Loucy (cell line): ENCODE data around the gene ZC3HAV1L.
"Not testable (repeated sequence)": the region's sequence is repeated elsewhere in the genome, so short reads cannot be mapped to it uniquely, and the experiment has no call there.

Experiments
- H2AFZ ChIP-seq: fragments of 200-600 bp; sonication (generic); 2 replicates; pipeline ENCODE4 v1.6.0; 2016; ENCODE audit warnings: antibody characterized with exemption, mild to moderate bottlenecking, low read length, moderate library complexity
- H3F3A ChIP-seq: fragments of 200-600 bp; 2 replicates; pipeline ENCODE4 v1.6.0; 2016; ENCODE audit warnings: antibody characterized with exemption, low read depth, mild to moderate bottlenecking
- H3K27me3 ChIP-seq: fragments of 200-600 bp; sonication (generic); 2 replicates; pipeline ENCODE4 v1.6.1; 2014; ENCODE audit warnings: low read length, mild to moderate bottlenecking; ENCODE audit not compliant: insufficient read depth, poor library complexity, severe bottlenecking
- H3K36me3 ChIP-seq: fragments of 200-600 bp; sonication (generic); 2 replicates; pipeline ENCODE4 v1.6.1; 2016; ENCODE audit warnings: low read length; ENCODE audit not compliant: insufficient read depth
- H3K4me1 ChIP-seq: fragments of 200-600 bp; sonication (generic); 2 replicates; pipeline ENCODE4 v1.5.1; 2014; ENCODE audit warnings: low read length, mild to moderate bottlenecking; ENCODE audit not compliant: insufficient read depth, poor library complexity, severe bottlenecking
- H3K4me2 ChIP-seq: fragments of 200-600 bp; sonication (generic); 2 replicates; pipeline ENCODE4 v1.6.0; 2014; ENCODE audit warnings: antibody characterized with exemption, low read length, low read depth, mild to moderate bottlenecking; ENCODE audit not compliant: poor library complexity, severe bottlenecking
- H3K4me3 ChIP-seq: fragments of 200-600 bp; sonication (generic); 2 replicates; pipeline ENCODE4 v1.5.1; 2014; ENCODE audit warnings: low read length, mild to moderate bottlenecking, mixed read lengths; ENCODE audit not compliant: poor library complexity, severe bottlenecking
- H3K79me2 ChIP-seq: fragments of 200-600 bp; sonication (generic); 2 replicates; pipeline ENCODE4 v1.6.1; 2014; ENCODE audit warnings: low read length; ENCODE audit not compliant: insufficient read depth
- H3K9ac ChIP-seq: fragments of 200-600 bp; sonication (generic); 2 replicates; pipeline ENCODE4 v1.6.0; 2014; ENCODE audit warnings: mild to moderate bottlenecking, low read depth, low read length, moderate library complexity; ENCODE audit not compliant: poor library complexity, severe bottlenecking
- H3K9me2 ChIP-seq: fragments of 200-600 bp; sonication (generic); replicated peaks from 2 replicates; pipeline ENCODE4 v1.6.1; 2016; ENCODE audit warnings: low read depth, low read length, mixed read lengths
- H3K9me3 ChIP-seq: fragments of 200-600 bp; sonication (generic); 2 replicates; pipeline ENCODE4 v1.6.1; 2014; ENCODE audit warnings: mild to moderate bottlenecking, antibody characterized with exemption, low read length, low read depth; ENCODE audit not compliant: insufficient read depth
- H4K20me1 ChIP-seq: fragments of 200-600 bp; sonication (generic); 2 replicates; pipeline ENCODE4 v1.6.0; 2014; ENCODE audit warnings: antibody characterized with exemption, low read length, mild to moderate bottlenecking; ENCODE audit not compliant: insufficient read depth, poor library complexity, severe bottlenecking
- EZH2phosphoT487 ChIP-seq: fragments of 200-600 bp; IDR thresholded peaks from 2 replicates; pipeline ENCODE4 v1.6.1; 2018; ENCODE audit warnings: antibody characterized with exemption, mild to moderate bottlenecking, moderate library complexity, borderline replicate concordance
- TF ChIP-seq, protein P1 (sequence below): fragments of 200-600 bp; sonication (generic); conservative IDR thresholded peaks from 2 replicates; pipeline ENCODE4 v1.5.1; 2014; ENCODE audit warnings: mild to moderate bottlenecking, antibody characterized with exemption, low read length

The ZC3HAV1L gene

DNA sequence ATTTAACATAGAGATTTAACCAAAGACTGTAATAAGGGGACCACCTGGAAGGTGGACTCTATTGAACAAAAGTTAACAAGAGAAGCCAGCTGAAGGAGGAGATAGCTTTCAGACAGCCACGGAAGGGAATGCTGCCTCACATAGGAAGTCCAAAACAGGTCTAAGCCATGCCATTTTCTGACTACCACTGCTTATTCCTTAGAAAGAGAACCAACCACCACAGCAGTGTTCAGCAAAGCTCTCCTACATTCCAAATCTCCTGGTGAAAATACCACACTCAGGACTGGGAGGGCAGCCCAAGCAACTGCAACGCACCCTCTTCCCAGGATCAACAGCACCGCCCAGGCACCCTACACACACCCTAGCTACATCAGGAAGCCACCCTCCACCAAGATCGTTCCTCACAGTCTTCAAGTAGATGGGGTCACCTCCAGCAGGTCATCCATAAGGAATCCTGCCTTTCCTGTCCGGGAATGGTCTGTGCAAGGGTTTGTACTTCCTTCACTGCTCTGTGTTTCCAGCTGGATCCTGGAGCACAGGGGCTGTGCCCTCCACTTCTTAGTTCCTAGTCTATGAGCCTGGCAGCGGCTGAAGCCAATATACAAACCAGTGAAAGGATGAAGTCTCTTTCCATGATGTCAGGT, 57.2 kb downstream of the ZC3HAV1L start:
- H3K9me3 ChIP-seq: no peaks in the 10 kb centered on the region
- peak overlapping the region; percentile 66 for H3K9ac ChIP-seq
- peaks cover 69% of the 10 kb centered on the region for H3K4me1 ChIP-seq
- peaks cover 71% of the 10 kb centered on the region for H3K79me2 ChIP-seq
- H3K4me2 ChIP-seq: peak overlapping the region; percentile 80
- H4K20me1 ChIP-seq: no peaks in the 10 kb centered on the region
- no peaks in the 10 kb centered on the region for H3F3A ChIP-seq
- H3K9me2 ChIP-seq: no peaks in the 10 kb centered on the region
- peak overlapping the region; percentile 99 for H3K4me3 ChIP-seq
- no peak overlapping the region for H2AFZ ChIP-seq
- TF ChIP-seq, protein P1, sequence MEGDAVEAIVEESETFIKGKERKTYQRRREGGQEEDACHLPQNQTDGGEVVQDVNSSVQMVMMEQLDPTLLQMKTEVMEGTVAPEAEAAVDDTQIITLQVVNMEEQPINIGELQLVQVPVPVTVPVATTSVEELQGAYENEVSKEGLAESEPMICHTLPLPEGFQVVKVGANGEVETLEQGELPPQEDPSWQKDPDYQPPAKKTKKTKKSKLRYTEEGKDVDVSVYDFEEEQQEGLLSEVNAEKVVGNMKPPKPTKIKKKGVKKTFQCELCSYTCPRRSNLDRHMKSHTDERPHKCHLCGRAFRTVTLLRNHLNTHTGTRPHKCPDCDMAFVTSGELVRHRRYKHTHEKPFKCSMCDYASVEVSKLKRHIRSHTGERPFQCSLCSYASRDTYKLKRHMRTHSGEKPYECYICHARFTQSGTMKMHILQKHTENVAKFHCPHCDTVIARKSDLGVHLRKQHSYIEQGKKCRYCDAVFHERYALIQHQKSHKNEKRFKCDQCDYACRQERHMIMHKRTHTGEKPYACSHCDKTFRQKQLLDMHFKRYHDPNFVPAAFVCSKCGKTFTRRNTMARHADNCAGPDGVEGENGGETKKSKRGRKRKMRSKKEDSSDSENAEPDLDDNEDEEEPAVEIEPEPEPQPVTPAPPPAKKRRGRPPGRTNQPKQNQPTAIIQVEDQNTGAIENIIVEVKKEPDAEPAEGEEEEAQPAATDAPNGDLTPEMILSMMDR: no peak
- TF ChIP-seq EZH2phosphoT487: no peak
- H3K36me3 ChIP-seq: no peaks in the 10 kb centered on the region
- H3K27me3 ChIP-seq: no peaks in the 10 kb centered on the region

- Histone ChIP-seq H3K4me2 (peak overlapping the region; percentile 80), H3K4me1 (peaks cover 67% of the 10 kb centered on the region), H3K9ac (peak overlapping the region; percentile 59), H3K4me3 (peak overlapping the region; percentile 63), H3K79me2 (peaks cover 95% of the 10 kb centered on the region)
- H3K27me3 ChIP-seq, H4K20me1 ChIP-seq, H3F3A ChIP-seq, H3K36me3 ChIP-seq, H2AFZ ChIP-seq, H3K9me3 ChIP-seq, H3K9me2 ChIP-seq: not testable (repeated sequence)
Observed at GRCh38 chr7:138976161-138976560, 59.7 kb downstream of the ZC3HAV1L start.
